GM18511 (cell line): ENCODE results near the gene HES3.

ENCODE experiments used
- ATAC-seq: cut with Tn5 transposase; IDR thresholded peaks from one replicate; pipeline ENCODE4 v1.9.1; 2021; ENCODE audit warnings: mild to moderate bottlenecking, moderate library complexity; ENCODE audit not compliant: unreplicated experiment

The HES3 gene

DNA sequence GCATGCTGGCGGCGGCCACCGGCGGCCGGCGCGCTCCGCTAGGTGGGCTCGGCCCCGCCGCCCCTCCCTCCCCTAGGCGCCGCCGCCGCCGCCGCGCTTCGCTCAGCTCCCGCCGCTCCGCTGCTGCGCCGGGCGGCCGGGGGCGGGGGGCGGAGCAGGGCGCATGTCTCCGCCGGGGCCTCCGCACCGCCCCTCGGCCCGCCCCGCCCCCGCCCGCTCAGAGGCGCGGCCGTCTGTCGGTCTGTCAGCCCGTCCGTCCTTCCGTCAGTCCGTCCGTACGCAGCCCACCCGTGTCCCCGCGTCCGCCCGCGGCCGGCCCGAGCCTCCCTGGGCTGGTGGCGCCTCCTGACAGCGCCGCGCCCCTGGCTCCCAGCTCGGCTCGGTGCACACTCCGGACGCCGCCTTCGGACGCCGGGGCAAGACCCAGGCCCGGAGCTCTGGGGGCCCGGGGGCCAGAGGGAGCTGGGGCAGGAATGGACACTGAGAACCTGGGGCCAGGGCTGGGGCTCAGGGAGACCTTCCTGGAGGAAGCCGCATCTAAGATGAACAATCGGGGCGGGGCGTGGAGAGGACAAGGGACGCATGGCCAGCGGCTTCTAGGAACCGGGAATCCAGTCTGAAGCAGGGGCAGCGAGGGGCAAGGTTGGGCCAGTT, 17.1 kb downstream of the HES3 start, which contains the start of gene GPR153:
Gene GPR153 (minus strand): TSS at position 138 of the 654 bp plus-strand sequence. CDS start 6,193 bp downstream, outside the sequence.
- no peak for ATAC-seq

DNA sequence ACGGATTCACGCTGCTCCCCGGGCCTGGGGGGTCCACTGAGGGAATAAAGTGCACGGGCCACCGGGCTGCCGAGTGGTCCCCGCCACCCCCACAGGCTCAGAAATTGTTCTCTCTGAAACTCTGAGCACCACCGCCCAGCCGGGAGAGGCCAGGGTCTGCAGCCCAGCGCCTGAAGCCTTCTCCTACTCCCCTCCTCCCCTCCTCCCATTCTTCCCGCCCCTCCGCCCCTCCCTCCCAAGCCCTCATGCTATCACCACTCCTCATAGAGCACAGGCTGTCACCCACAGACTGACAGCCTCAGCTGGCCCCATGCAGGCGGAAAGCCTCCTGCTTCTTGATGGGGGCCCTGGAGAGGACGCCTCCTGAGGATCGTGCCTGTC, 17.6 kb downstream of the HES3 start:
- ATAC-seq = no peak

DNA sequence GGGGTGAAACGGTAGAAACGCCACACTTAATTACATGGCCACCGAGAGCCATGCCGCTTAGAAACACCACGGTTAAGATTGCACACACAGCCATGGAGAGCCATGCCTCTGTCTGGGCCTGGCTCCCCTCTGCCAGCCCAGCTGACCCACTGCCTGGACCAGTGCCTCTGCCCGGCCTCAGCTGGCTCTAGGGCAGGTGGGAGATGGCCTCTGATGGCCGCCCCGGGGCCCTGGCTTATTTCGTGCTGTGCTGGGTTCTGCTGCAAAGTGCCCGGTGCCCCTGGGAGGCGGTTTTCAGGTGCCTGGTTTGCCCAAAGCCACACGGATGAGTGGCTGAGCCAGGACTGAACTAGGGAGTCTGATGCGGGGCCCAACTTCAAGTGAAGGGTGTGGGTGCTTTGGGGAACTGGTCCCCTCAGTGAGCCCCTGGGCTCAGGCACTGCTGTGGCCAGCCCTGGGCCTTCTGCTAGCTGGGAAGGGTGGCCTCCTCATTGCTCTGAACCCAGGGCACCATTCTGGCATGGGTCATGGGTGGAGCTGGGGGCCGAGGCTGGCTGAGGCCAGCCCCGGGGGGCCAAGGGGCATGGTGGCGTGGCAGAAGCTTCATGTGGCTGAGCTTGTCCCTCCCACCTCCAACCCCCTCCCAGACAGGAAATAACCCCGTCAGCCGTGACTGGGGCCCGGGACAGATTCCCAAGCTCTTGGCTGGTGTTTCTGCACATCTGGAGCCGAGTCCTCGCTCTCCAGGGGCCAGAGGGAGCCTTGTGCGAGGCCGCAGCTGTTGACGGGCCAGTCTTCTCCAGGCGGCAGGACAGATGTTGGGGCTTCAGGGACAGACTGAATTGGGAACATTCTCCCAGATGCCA, 18.8 kb downstream of the HES3 start:
- ATAC-seq = no peak

DNA sequence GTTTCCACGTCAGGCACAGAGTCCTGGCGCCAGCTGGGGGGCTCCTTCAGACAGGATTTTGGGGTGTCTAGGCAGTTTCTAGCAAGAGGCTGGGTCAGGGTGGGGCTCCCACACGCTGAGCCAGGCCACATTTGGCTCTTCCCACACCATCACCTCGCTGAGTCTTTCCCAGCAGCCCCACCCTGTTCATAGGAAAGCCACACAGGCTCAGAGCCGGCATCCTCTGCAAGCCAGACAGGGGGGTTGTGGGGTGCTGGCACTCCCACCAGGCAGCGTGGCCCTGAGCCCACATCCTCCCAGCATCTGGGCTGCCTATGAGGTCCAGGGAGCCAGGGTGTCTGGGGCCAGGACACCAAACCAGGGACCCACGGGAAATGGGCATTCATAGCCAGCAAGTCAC, 19.7 kb downstream of the HES3 start:
- ATAC-seq = no peak

DNA sequence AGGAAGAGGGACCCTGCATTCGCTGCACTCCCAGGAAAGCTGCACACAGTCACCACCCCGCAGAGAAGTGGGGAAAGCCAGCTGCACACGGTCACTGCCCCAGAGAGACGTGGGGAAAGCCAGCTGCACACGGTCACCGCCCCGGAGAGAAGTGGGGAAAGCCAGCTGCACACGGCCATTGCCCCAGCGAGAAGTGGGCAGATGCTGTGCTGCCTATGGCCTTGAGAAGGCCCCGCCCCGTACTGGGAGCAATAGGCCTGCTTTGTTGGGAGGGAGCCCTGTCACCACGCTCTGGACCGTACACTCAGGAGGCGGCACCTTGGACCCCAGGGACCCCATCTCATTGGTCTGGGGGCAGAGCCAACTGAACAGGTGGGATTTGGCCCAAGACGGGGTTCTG, 21.2 kb downstream of the HES3 start:
- ATAC-seq = no peak

DNA sequence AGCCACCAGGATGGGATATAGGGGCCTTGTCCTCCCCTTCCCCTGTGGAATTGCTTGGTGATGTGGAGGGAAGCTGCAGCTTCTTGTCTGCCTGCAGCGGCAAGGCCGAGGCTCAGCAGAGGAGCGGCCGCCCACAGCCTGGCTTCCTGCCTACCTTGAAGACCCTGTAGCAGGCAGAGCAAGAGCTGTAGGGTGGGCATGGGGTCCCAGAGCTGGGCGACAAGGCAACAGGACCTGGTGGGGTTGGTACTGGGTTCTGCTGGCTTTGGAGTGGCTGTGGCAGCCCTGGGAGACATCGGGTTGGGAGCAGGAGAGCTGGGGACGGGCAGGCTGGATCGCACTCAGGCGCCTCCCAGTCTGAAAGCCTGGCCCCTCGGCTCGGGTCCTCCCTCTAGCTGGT, 22.7 kb downstream of the HES3 start:
- ATAC-seq = no peak

DNA sequence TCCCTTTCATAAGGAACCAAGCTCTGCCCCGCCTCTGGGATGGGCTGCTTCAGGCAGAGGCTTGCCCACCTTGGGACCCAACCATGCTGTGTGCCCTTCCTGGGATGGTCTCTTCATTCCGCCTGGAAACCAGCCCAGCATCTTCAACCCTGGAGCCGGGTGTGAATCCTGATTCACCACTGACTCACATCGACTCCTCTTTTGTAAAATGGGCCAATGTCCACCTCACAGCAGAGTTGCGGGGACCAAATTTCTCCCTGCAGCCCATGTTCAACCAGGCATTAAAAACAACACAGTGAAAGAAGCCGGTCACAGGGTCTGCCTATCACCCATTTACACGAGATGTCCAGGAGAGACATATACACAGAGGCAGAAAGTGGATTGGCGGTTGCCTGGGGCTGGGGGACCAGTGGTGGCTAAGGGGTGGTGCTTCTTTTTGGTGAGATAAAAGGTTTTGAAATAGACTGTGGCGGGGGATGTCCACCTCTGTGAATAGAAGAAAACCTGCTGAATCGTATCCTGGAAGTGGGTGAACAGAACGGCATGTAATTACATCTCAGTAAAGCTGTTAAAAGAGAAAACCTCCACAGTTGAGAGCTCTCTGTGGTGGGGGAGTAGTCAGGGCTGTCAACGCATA, 23.8 kb downstream of the HES3 start:
- ATAC-seq = no peak

DNA sequence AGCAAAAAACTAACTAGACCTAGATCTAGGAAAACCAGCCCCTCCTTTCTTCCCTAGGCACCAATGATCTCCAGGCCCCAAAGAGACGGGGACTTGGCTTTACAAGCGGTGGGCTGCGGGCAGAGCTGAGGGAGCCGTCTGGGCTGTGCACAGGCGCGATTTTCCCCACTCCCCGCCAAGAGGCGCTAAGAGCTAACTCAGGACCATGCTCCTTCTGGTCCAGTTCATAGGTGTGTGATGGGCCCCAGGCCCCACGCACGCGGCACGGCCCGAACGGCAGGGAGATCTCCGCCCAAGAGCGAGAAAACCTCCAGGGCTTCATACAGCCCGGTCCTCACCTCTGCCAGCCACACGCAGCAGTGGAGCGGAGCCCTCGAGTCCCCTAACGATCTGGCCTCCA, 24.4 kb downstream of the HES3 start:
- no peak for ATAC-seq

DNA sequence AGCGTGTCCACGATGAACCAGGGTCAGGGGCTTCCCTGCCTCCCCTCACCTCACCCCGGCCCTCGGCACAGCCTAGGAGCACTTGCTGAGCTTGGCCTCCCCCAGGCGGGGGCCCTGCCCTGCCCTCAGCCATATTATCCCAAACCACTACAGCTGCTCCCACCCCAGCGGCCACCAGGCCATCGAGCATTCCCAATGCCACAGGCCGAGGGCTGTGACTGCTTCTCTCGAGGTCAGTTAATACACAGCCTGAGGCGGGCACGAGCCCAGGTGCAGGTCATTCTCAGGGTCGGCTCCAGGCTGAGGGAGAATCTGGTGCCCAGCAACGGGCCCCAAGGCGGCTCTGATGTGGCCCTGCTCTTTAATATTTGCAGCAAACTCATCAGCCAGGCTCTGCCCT, 25.3 kb downstream of the HES3 start:
- no peak for ATAC-seq

DNA sequence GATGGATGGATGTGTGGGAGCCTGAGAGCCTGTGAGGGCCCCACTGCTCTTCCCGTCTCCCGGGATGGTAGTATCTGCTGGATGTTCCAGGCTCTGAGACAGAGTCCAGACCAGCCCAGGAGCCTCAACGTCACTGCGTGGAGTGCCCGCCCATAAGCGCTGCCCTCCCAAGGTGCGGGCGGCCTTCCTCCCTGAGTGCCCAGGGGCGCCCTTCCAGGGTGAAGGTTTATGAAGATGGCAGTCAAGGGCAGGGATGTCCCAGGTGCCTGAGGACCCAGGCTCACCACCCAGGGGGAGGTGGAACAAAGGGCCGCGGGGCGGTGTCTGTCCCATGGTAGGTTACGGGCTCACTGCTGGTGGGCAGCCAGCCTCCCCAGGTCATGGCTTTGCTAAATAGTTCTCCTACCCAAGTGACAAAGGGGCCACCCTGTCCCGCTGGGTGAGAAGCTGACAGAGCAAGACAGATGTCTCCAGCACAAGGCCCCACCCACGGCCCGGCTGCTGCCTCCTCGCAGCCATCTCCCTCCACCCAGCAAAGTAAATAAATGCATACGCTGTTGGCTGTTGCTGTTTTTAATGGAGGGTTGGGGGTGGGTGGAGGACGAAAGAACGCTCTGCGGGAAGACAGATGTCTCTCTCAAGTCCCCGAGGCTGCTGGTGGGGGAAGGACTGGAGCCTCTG, 25.9 kb downstream of the HES3 start:
- ATAC-seq = no peak

DNA sequence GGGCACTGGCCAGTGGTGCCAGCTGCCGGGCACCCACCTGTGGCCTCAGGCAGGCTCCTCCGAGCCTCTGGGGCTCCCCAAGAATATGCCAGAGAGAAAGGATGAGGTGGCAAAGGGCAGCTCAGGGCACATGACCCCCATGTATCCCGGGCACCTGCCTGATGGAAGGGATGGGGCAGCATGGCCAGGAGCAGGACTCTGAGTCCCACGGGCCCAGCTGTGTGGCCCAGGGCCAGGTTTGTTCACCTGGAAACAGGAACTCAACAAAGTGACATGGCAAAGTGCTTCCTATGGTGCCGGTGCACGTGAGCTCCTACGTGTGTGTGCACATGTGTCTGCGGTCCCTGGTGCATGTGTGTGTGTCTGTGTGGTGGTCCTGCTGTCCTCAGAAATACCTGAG, 26.4 kb downstream of the HES3 start:
- no peak for ATAC-seq

DNA sequence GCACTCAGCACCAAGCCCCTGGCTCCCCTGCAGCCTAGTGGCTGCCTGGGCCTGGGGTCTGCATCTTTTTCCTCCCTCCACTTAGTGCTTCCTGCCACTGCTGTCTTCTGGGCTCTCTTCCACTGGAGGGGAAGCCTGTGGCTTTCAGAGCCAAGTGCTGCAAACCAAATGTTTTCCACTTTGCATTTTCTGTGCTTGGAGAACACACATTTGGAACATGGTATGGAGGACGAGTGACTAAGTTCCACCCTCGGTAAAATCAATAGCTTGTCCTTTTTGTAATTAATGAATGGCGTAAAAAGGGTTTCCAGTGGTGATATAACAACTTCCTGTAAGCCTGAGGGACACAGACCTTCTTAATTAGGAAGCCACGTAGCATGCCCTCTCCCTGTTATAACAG, 27.0 kb downstream of the HES3 start:
- ATAC-seq = no peak

DNA sequence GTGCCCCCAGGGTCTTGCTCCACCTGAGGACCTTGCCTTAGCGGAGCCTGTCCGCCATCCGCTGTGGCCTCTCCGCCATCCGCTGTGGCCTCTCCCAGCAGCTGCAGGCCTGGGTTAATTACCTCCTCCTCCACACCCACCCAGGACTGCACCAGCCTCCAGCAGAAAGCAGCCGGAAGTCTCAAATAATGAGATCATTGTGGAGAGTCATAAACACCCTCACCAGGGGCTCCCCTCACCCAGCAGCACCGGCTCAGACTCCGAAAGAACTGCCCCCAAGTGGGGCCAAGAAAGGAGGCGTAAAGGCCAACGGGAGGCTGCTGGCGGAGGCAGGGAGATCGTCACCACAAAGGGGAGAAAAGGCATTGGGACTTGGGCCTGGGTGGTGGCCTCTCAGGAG, 27.6 kb downstream of the HES3 start:
- ATAC-seq = no peak

DNA sequence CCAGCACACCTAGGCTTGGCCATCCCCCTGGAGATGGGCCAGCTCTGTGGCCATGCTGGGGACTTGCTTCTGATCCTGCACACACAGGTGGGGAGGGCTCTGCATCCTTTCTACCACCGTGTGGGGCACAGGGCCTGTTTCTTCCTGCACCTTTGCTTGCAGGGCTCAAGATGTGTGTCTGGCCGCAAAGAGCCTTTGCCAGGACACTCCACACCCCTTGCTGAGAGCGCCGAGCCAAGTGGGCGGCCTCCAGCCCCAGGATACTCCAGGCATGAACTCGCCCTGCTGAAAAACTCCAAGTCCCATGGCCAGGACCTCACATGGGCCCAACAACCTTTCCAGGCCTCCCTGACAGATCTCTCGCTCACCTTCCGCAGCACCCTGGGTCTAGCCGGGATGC, 28.5 kb downstream of the HES3 start:
- no peak for ATAC-seq

DNA sequence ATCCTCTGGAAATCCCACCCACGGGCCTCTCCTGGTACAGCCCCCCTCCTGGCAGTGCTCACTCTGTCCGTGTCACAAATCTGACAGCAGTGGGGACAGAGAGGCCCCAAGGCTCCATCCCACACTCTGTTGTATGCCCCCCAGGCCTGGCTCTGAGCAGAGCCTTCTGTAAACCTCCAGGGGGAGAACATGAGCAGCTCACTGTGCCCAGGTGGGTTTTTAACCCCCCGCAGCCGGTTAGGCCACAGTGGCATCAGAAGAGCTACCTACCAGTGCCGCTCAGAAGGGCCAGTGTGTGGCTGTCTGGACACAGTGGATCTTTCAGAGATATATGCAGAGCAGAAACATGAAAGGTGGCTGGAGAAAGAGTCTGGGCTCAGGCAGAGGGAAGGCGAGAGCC, 28.9 kb downstream of the HES3 start:
- no peak for ATAC-seq

DNA sequence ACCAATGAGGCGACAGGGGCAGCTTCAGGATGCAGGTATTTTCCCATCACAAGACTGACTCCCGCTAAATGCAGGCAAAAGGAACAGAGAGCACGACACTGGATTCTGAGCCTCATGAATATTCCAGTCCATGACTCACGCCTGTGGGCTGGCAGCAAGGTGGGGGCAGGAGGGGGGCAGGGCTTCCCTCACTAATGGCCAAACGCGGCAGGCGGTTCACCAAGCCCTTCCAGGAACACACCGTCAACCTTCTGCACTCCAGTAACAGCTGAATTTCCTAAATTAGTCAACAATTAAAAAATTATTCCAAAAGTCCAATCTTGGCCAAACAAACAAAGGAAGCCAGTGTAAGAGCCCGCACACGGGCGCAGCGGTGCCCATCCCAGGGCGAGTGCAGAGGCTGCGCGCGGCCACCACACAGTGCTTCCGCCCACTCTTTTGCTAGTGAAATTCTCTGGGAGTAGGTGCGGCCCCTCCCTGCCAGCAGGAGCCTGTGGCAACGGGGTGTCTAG, 29.5 kb downstream of the HES3 start:
- ATAC-seq = no peak

DNA sequence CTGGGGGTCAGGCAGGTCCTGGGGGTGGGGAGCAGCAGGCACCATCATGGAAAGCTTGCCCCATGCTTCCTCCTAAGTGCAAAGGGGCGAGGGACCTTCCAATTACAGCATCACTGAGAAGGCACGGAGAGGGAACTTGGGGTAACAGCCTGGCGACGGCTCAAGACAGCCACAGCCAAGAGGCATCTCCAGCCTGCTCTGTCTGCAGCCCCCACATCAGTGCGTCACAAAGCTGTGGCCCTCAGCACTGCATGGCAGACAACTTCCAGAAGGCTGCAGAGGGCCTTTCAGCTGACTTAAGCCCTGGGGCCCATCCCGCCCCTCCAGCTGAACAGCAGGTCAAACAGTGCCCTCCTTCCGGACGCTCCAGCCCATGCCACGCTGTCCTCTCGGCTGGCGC, 30.1 kb downstream of the HES3 start:
- no peak for ATAC-seq

DNA sequence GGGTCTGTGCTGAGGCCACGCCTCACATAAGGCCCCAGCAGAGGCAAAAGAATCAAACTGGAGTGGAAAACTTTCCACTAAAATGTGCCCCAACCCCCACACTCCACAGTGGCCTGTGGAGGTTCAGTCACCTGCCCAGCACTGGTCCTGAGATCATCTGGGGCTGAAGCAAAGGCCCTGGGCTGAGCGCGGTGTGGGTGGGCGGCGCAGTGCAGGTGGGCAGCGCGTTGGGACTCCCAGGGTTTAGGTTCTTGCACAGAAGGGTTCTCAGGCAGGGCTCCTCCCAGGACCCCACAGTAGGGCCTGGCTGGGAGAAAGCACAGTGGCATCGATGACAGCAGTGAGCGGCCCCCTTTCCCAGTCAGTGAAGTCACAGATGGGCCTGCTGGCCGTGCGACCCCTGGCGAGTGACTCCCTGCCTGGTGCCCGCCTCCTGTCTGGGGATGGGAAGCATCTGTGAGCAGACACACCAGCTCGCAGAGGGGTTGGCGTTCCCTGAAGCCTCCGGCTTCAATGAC, 30.7 kb downstream of the HES3 start:
- ATAC-seq = no peak

DNA sequence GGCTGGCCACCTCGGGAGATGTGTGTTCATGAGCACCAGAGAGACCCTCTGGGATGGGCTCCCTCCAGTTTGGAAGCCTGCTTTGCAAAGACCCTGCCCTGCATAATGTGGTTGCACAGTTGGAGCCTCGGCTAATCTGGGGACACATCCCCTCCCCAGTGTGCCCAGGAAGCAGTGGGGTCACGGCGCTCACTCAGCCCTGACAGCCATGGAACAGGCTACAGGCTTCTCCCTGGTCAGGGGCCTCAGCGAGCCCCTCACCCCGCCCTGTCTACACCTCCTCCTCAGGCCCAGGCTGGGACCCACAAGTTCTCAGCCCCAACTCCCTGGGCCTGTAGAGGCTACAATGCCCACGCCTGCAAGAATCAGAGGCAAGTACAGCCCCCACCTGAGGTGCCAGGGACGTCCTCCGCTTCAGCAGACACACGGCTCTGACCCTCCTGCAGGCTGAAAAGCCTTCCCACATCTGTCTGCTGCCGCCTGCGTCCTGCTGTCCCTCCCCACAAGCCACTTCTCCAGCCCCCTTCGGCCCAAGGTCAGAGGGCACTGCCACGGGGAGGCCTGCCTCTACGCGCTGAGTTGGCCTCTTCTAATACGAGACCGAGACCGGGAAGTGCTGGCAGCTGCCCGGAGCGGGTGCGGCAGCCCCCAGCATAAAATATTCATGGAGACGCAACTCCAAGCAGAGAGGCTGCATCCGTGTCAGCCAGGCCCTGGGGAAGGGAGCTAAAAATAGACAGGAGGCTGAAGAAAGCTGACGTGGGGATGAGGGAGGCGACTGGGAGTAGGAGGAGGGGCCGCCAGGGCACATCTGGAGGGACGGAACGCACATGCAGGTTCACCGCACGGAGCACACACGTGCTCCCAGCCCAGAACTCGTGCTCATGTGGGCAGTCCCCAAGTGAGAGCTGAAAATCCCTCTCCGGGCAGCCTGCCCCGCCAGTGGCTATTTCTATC, 32.1 kb downstream of the HES3 start:
- no peak for ATAC-seq
